Measurements from ENCODE around the gene PRDM16.

PRDM16 gene

GRCh38 chr1:3483801-3484444 is 414.9 kb downstream of the PRDM16 start:
- H3K4me1 Mint-ChIP-seq: no peaks in the 10 kb centered on the region
- peak; percentile 60 for DNase-seq
- H3K36me3 Mint-ChIP-seq: no peaks in the 10 kb centered on the region
- H3K27me3 Mint-ChIP-seq: no peaks in the 10 kb centered on the region
- peaks cover 10% of the 10 kb centered on the region for H3K9me3 Mint-ChIP-seq
- no peak overlapping the region for H3K27ac Mint-ChIP-seq
- CTCF ChIA-PET: interaction anchor here (2.8 kb wide), 1 partner anchor 31 kb away, joined by 12 read pairs; no protein-coding TSS in a partner anchor
- H3K4me3 Mint-ChIP-seq: no peak overlapping the region

DNA sequence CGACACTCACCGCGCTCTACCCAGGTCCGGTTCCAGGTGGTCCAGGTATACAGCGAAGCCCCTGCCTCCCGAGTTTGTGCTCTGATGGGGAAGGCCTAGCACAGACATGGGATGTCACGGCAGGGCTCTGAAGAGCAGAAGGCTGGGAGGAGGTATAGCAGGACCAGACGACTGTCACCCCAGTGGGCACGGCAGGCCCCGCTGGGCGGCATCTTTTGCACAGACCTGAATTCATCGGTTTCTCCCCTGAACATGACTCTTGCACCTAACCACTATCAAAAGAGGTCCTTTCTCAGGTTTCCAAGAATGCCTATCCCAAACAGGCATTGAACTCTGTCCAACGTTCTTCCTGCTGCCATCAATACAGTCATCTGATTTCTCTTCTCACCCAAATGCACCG is 416.0 kb downstream of the PRDM16 start:
- CTCF ChIA-PET: interaction anchor here (2.8 kb wide), 1 partner anchor 32 kb away, joined by 12 read pairs; no protein-coding TSS in a partner anchor
- no peak for DNase-seq
- Mint-ChIP-seq H3K9me3 (peaks cover 12% of the 10 kb centered on the region), H3K27ac (no peak overlapping the region), H3K4me3 (no peak overlapping the region), H3K36me3 (no peaks in the 10 kb centered on the region), H3K4me1 (no peaks in the 10 kb centered on the region), H3K27me3 (no peaks in the 10 kb centered on the region)

Measured in activated naive CD4-positive, alpha-beta T cell treated with anti-CD3 and anti-CD28 coated beads, Interleukin-2, amount 10 ng/mL, durations not matched to agents 7 days and 5 days (primary cell).